A673 (cell line): ENCODE data around the gene PIK3C2A. TPM values are rescaled to one million over a fixed set of nuclear protein-coding genes. Genes with fewer than 3 reads are reported as not detected.
"Not testable (repeated sequence)": the region's sequence is repeated elsewhere in the genome, so short reads cannot be mapped to it uniquely, and the experiment has no call there.

Experiments
- BruUV-seq: library from RNA; stranded (reverse); fragments of 400-500 nt; replicated peaks from 2 replicates; lab custom pipeline; 2021; lab: Mats Ljungman, UMichigan
- CTCF ChIA-PET: fragments of 300-600 bp; sonication (Branson Sonifier 250); formaldehyde crosslinking; loops from one replicate; lab custom pipeline; 2022; ENCODE audit warnings: antibody characterized with exemption; lab: Charles Lee
- POLR2A ChIA-PET: fragments of 300-600 bp; sonication (Branson Sonifier 250); formaldehyde crosslinking; loops from one replicate; lab custom pipeline; 2022; ENCODE audit warnings: antibody characterized with exemption; ENCODE audit not compliant: low non-redundant PET; lab: Charles Lee
- DNase-seq: peaks from one replicate; pipeline ENCODE4 v3.0.0-alpha.2; 2015; ENCODE audit warnings: low spot score
- H3K27ac ChIP-seq: fragments of 200-600 bp; sonication (generic); 2 replicates; pipeline ENCODE4 v1.5.1; 2016; ENCODE audit warnings: mixed run types, low read depth, mild to moderate bottlenecking, mixed read lengths, antibody characterized with exemption, low read length; ENCODE audit not compliant: poor library complexity, severe bottlenecking
- H3K27me3 ChIP-seq: fragments of 200-600 bp; sonication (generic); replicated peaks from 2 replicates; pipeline ENCODE4 v1.6.1; 2017; ENCODE audit warnings: mixed run types, low read depth, mild to moderate bottlenecking, mixed read lengths, antibody characterized with exemption, low read length; ENCODE audit not compliant: insufficient read depth, poor library complexity
- H3K36me3 ChIP-seq: fragments of 200-600 bp; sonication (generic); 2 replicates; pipeline ENCODE4 v1.6.1; 2016; ENCODE audit warnings: mixed run types, mild to moderate bottlenecking, mixed read lengths, antibody characterized with exemption, low read length; ENCODE audit not compliant: insufficient read depth, poor library complexity, severe bottlenecking
- H3K4me1 ChIP-seq: fragments of 200-600 bp; sonication (generic); 2 replicates; pipeline ENCODE4 v1.6.1; 2017; ENCODE audit warnings: mixed run types, mild to moderate bottlenecking, mixed read lengths, antibody characterized with exemption, low read length; ENCODE audit not compliant: insufficient read depth, poor library complexity, severe bottlenecking
- H3K4me3 ChIP-seq: fragments of 200-600 bp; sonication (generic); 2 replicates; pipeline ENCODE4 v1.5.1; 2016; ENCODE audit warnings: low read depth, mixed run types, mild to moderate bottlenecking, mixed read lengths, low read length; ENCODE audit not compliant: poor library complexity, severe bottlenecking
- H3K9me3 ChIP-seq: fragments of 200-600 bp; sonication (generic); 2 replicates; pipeline ENCODE4 v1.6.1; 2016; ENCODE audit warnings: mixed run types, low read depth, mild to moderate bottlenecking, mixed read lengths, antibody characterized with exemption, low read length; ENCODE audit not compliant: poor library complexity, severe bottlenecking
- CTCF ChIP-seq: fragments of 300-800, 200-600 bp; sonication (generic); conservative IDR thresholded peaks from 2 replicates; pipeline ENCODE4 v1.5.1; 2017; ENCODE audit warnings: low read depth, mild to moderate bottlenecking, antibody characterized with exemption, low read length, moderate library complexity, mixed read lengths
- EZH2 ChIP-seq: fragments of 200-600 bp; sonication (generic); IDR thresholded peaks from 2 replicates; pipeline ENCODE4 v1.6.1; 2017; ENCODE audit warnings: borderline replicate concordance, low read depth, mild to moderate bottlenecking, mixed read lengths, antibody characterized with exemption, low read length; ENCODE audit not compliant: poor library complexity, severe bottlenecking
- intact Hi-C: fragments of 100-400 bp; cut with micrococcal nuclease; formaldehyde crosslinking; loops from one replicate; pipeline ENCODE4 v1.10.0; 2022; ENCODE audit not compliant: unreplicated experiment
- total RNA-seq: library from RNA; stranded (reverse); gene quantifications from 2 replicates; pipeline ENCODE4 v1.2.3, GENCODE V29; 2021

Gene PIK3C2A
- total RNA-seq, 1 experiment from 2014 or later, result 44.2 TPM

GRCh38 chr11:17240780-17241179 is 33.0 kb upstream of the PIK3C2A start:
- intact Hi-C loops, result no loop called here
- BruUV-seq, result no TSS peak

GRCh38 chr11:17239927-17240326 is 32.1 kb upstream of the PIK3C2A start:
- H3K27me3 ChIP-seq, intact Hi-C loops, H3K9me3 ChIP-seq, H3K4me1 ChIP-seq, BruUV-seq, CTCF ChIA-PET, H3K4me3 ChIP-seq, H3K27ac ChIP-seq, H3K36me3 ChIP-seq, DNase-seq: not testable (repeated sequence)
- POLR2A ChIA-PET, result interaction anchor here (0.6 kb wide), 1 partner anchor 410 kb away, joined by 4 read pairs; no protein-coding TSS in a partner anchor

More at GRCh38 chr11:17240780-17241179, 33.0 kb upstream of the PIK3C2A start:
- H3K27ac ChIP-seq, result no peak overlapping the region
- no peaks in the 10 kb centered on the region for H3K27me3 ChIP-seq
- TF ChIP-seq CTCF, result no peak
- no peak for TF ChIP-seq EZH2
- no peaks in the 10 kb centered on the region for H3K36me3 ChIP-seq
- DNase-seq, result no peak
- ChIA-PET CTCF (no interaction called here), POLR2A (no interaction called here)
- H3K4me3 ChIP-seq, result no peak overlapping the region
- no peaks in the 10 kb centered on the region for H3K9me3 ChIP-seq
- no peaks in the 10 kb centered on the region for H3K4me1 ChIP-seq

GRCh38 chr11:17238377-17238776 is 30.6 kb upstream of the PIK3C2A start:
- BruUV-seq, result no TSS peak
- TF ChIP-seq EZH2, result no peak
- no peak for TF ChIP-seq CTCF
- ChIA-PET POLR2A (no interaction called here), CTCF (no interaction called here)
- intact Hi-C loops, result no loop called here
- H3K4me1 ChIP-seq, result no peaks in the 10 kb centered on the region
- no peaks in the 10 kb centered on the region for H3K9me3 ChIP-seq
- DNase-seq, result no peak
- no peak overlapping the region for H3K4me3 ChIP-seq
- H3K27ac ChIP-seq, result no peak overlapping the region
- no peaks in the 10 kb centered on the region for H3K27me3 ChIP-seq
- no peaks in the 10 kb centered on the region for H3K36me3 ChIP-seq

- Histone ChIP-seq H3K9me3 (no peaks in the 10 kb centered on the region), H3K27ac (no peak overlapping the region), H3K27me3 (no peaks in the 10 kb centered on the region), H3K4me3 (no peak overlapping the region), H3K4me1 (no peaks in the 10 kb centered on the region), H3K36me3 (no peaks in the 10 kb centered on the region)
- TF ChIP-seq EZH2 (no peak), CTCF (no peak)
- CTCF ChIA-PET, result no interaction called here
- POLR2A ChIA-PET, result no interaction called here
- no TSS peak for BruUV-seq
- no peak for DNase-seq
- intact Hi-C loops, result loop anchor here (5.0 kb wide), 1 partner anchor 269 kb away; no protein-coding TSS in a partner anchor
Measured at GRCh38 chr11:17233101-17233500, 25.3 kb upstream of the PIK3C2A start.
